Liver (tissue), 3 donors: ENCODE measurements around the gene LIN9.

Experiments
- CTCF ChIP-seq: fragments of 150-350 bp; IDR thresholded peaks from 2 replicates; pipeline ENCODE4 v1.5.1; 2017; ENCODE audit warnings: improper control_type of control experiment, low read depth, low read length; ENCODE audit not compliant: missing input control
- HNF4G ChIP-seq: IDR thresholded peaks from 2 replicates; pipeline ENCODE4 v1.6.1; 2016; ENCODE audit warnings: antibody characterized with exemption
- TAF1 ChIP-seq: conservative IDR thresholded peaks from 2 replicates; pipeline ENCODE4 v1.6.1; 2016; ENCODE audit warnings: antibody characterized with exemption, mild to moderate bottlenecking
- donor health status: healthy.
- donor health status: healthy.

- TF ChIP-seq CTCF: no peak
- TF ChIP-seq TAF1: no peak
- TF ChIP-seq HNF4G: no peak
Measured at GRCh38 chr1:226306425-226306824, 2.5 kb downstream of the LIN9 start.
